Ishikawa (cell line): ENCODE measurements around the gene MID1.

ENCODE experiments used
- CEBPB ChIP-seq: IDR thresholded peaks from 2 replicates; pipeline ENCODE4 v1.6.1; 2012
- CREB1 ChIP-seq: IDR thresholded peaks from 2 replicates; pipeline ENCODE4 v1.6.1; 2012; ENCODE audit warnings: low read depth
- EGR1 ChIP-seq: IDR thresholded peaks from 2 replicates; pipeline ENCODE4 v1.6.1; 2012
- EP300 ChIP-seq: IDR thresholded peaks from 2 replicates; pipeline ENCODE4 v1.6.1; 2012; ENCODE audit warnings: borderline replicate concordance
- RAD21 ChIP-seq: IDR thresholded peaks from 2 replicates; pipeline ENCODE4 v1.6.1; 2012; ENCODE audit warnings: low read depth
- REST ChIP-seq: IDR thresholded peaks from 2 replicates; pipeline ENCODE4 v1.6.1; 2012; ENCODE audit warnings: low read depth, mild to moderate bottlenecking
- TAF1 ChIP-seq: IDR thresholded peaks from 2 replicates; pipeline ENCODE4 v1.6.1; 2012; ENCODE audit warnings: low read depth, mild to moderate bottlenecking
- USF1 ChIP-seq: IDR thresholded peaks from 2 replicates; pipeline ENCODE4 v1.6.1; 2012
- ZBTB7A ChIP-seq: IDR thresholded peaks from 2 replicates; pipeline ENCODE4 v1.6.1; 2012; ENCODE audit warnings: low read depth
- TF ChIP-seq, protein P1 (sequence below): IDR thresholded peaks from 2 replicates; pipeline ENCODE4 v1.6.1; 2012

DNA sequence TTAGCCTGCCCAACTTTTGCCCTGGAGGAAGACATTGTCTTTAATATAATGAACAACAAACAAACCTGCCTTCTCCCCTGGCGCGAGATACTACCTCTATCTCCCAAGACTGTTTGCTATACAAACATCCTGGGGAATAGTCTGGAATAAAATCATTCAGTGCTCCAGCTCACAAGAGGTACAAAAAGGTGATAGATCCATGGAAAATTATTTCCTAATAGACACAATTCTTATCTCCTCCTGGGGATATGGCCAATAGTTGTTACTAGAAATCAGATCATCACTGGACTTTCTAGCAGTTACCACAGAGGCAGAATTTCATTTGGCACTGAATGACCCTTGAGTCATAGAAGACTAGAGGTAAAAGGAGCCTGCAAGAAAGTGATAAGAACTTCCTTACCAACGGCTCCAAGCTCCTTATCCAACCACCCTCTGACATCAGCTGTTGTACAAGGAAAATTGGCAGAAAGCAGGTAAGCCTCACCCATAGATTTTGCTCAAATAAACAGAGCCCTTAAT is 38.1 kb downstream of the MID1 start:
- TF ChIP-seq CREB1 (no peak), EGR1 (no peak), CEBPB (no peak), USF1 (no peak), RAD21 (no peak), EP300 (no peak), ZBTB7A (no peak), REST (no peak), TAF1 (no peak)
- TF ChIP-seq, protein P1, sequence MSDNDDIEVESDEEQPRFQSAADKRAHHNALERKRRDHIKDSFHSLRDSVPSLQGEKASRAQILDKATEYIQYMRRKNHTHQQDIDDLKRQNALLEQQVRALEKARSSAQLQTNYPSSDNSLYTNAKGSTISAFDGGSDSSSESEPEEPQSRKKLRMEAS = no peak
